GM23338 (cell line): ENCODE data around the gene CALML3. TPM values are rescaled to one million over a fixed set of nuclear protein-coding genes. Genes with fewer than 3 reads are reported as not detected.

Experiments used
- ATAC-seq: fragments of 200-7000 bp; cut with Tn5 transposase; 3 replicates; pipeline ENCODE4 v1.9.1; 2020
- DNase-seq: peaks from one replicate; pipeline ENCODE4 v3.0.0-alpha.2; 2015; ENCODE audit warnings: low spot score
- H2AFZ ChIP-seq: fragments of 200-600 bp; sonication (generic); 2 replicates; pipeline ENCODE4 v1.8.0; 2016; ENCODE audit warnings: antibody characterized with exemption, mild to moderate bottlenecking, moderate library complexity
- H3F3A ChIP-seq: fragments of 200-600 bp; sonication (generic); replicated peaks from 2 replicates; pipeline ENCODE4 v1.8.0; 2017; ENCODE audit warnings: antibody characterized with exemption, mixed run types, low read depth
- H3K27ac ChIP-seq: fragments of 200-600 bp; sonication (generic); 2 replicates; pipeline ENCODE4 v1.6.1; 2016; ENCODE audit warnings: low read depth
- H3K27me3 ChIP-seq: fragments of 200-600 bp; sonication (generic); 2 replicates; pipeline ENCODE4 v1.8.0; 2016; ENCODE audit warnings: mild to moderate bottlenecking, mixed run types, moderate library complexity; ENCODE audit not compliant: insufficient read depth
- H3K36me3 ChIP-seq: fragments of 200-600 bp; sonication (generic); 2 replicates; pipeline ENCODE4 v1.8.0; 2016; ENCODE audit warnings: mild to moderate bottlenecking; ENCODE audit not compliant: insufficient read depth
- H3K4me1 ChIP-seq: fragments of 200-600 bp; sonication (generic); 2 replicates; pipeline ENCODE4 v1.8.0; 2016; ENCODE audit warnings: mild to moderate bottlenecking, moderate library complexity; ENCODE audit not compliant: insufficient read depth
- H3K4me2 ChIP-seq: fragments of 200-600 bp; sonication (generic); 2 replicates; pipeline ENCODE4 v1.7.1; 2017; ENCODE audit warnings: mixed run types
- H3K4me3 ChIP-seq: fragments of 200-600 bp; sonication (generic); 2 replicates; pipeline ENCODE4 v1.6.1; 2016; ENCODE audit warnings: mixed run types
- H3K79me2 ChIP-seq: fragments of 200-600 bp; sonication (generic); replicated peaks from 2 replicates; pipeline ENCODE4 v1.8.0; 2017; ENCODE audit warnings: mild to moderate bottlenecking; ENCODE audit not compliant: insufficient read depth
- H3K9me2 ChIP-seq: fragments of 200-600 bp; sonication (generic); 2 replicates; pipeline ENCODE4 v1.8.0; 2017; ENCODE audit not compliant: insufficient read depth
- H4K20me1 ChIP-seq: fragments of 200-600 bp; sonication (generic); replicated peaks from 2 replicates; pipeline ENCODE4 v1.8.0; 2017; ENCODE audit warnings: mild to moderate bottlenecking; ENCODE audit not compliant: insufficient read depth
- H3K27ac Mint-ChIP-seq: 2 replicates; pipeline ENCODE4 v1.8.0; 2020; ENCODE audit warnings: inconsistent platforms, mild to moderate bottlenecking, moderate library complexity, mixed read lengths
- H3K27me3 Mint-ChIP-seq: 3 replicates; pipeline ENCODE4 v1.8.0; 2022; ENCODE audit warnings: low read depth, mild to moderate bottlenecking, moderate library complexity, mixed read lengths, inconsistent platforms; ENCODE audit not compliant: insufficient read depth, poor library complexity
- H3K36me3 Mint-ChIP-seq: 3 replicates; pipeline ENCODE4 v1.8.0; 2021; ENCODE audit warnings: low read depth, mild to moderate bottlenecking, inconsistent platforms, moderate library complexity, mixed read lengths
- H3K4me1 Mint-ChIP-seq: 3 replicates; pipeline ENCODE4 v1.8.0; 2020; ENCODE audit warnings: mild to moderate bottlenecking, inconsistent platforms, mixed read lengths
- H3K4me3 Mint-ChIP-seq: 3 replicates; pipeline ENCODE4 v1.8.0; 2021; ENCODE audit warnings: moderate library complexity, mild to moderate bottlenecking, inconsistent platforms, mixed read lengths
- H3K9me3 Mint-ChIP-seq: 3 replicates; pipeline ENCODE4 v1.8.0; 2020; ENCODE audit warnings: moderate library complexity, mild to moderate bottlenecking, inconsistent platforms, mixed read lengths
- CREB1 ChIP-seq: fragments of 250-450 bp; sonication (Bioruptor Pico); IDR thresholded peaks from 2 replicates; pipeline ENCODE4 v1.5.0; 2020; ENCODE audit warnings: low read depth, mild to moderate bottlenecking, moderate library complexity
- EZH2 ChIP-seq: fragments of 200-600 bp; sonication (generic); IDR thresholded peaks from one replicate; pipeline ENCODE4 v1.8.0; 2017; ENCODE audit warnings: antibody characterized with exemption, mild to moderate bottlenecking, low read depth; ENCODE audit not compliant: unreplicated experiment
- EZH2phosphoT487 ChIP-seq: fragments of 200-600 bp; sonication (generic); IDR thresholded peaks from one replicate; pipeline ENCODE4 v1.8.1; 2018; ENCODE audit warnings: antibody characterized with exemption; ENCODE audit not compliant: unreplicated experiment
- JUNB ChIP-seq: IDR thresholded peaks from one replicate; pipeline ENCODE4 v1.6.1; 2016; ENCODE audit warnings: antibody characterized with exemption; ENCODE audit not compliant: unreplicated experiment
- NANOG ChIP-seq: IDR thresholded peaks from 2 replicates; pipeline ENCODE4 v1.6.1; 2016; ENCODE audit warnings: antibody characterized with exemption, borderline replicate concordance
- POLR2AphosphoS5 ChIP-seq: IDR thresholded peaks from 2 replicates; pipeline ENCODE4 v1.6.1; 2016; ENCODE audit warnings: antibody characterized with exemption, low read depth
- STAT1 ChIP-seq: IDR thresholded peaks from one replicate; pipeline ENCODE4 v1.6.1; 2016; ENCODE audit warnings: antibody characterized with exemption; ENCODE audit not compliant: unreplicated experiment
- ZNF114 ChIP-seq: fragments of 250-450 bp; sonication (Bioruptor Pico); IDR thresholded peaks from 2 replicates; pipeline ENCODE4 v1.5.0; 2020; ENCODE audit warnings: mild to moderate bottlenecking, moderate library complexity
- ZNF331 ChIP-seq: fragments of 250-450 bp; sonication (Bioruptor Pico); IDR thresholded peaks from 2 replicates; pipeline ENCODE4 v1.5.0; 2020; ENCODE audit warnings: low read depth, mild to moderate bottlenecking, moderate library complexity
- polyA plus RNA-seq: library from polyadenylated mRNA; unstranded; fragments of >200 nt; fragmentation: Nextera tagmentation; extraction: Ambion mirVana; gene quantifications from 2 replicates; pipeline ENCODE4 v1.2.1, GENCODE V29; 2016
- total RNA-seq: library from RNA; depleted of rRNA; stranded (reverse); fragments of >200 nt; shearing (Covaris generic); gene quantifications from 2 replicates; pipeline ENCODE4 v1.2.3, GENCODE V29; 2014
- TF ChIP-seq, protein P1 (sequence below), 2 experiments: fragments of 200-600 bp in 1 of 2; sonication (generic) in 1 of 2; conservative IDR thresholded peaks; 2 replicates each; pipeline versions ENCODE4 v1.5.1 to v1.6.1; 2016 to 2017; ENCODE audit warnings: antibody characterized with exemption in 2 of 2, low read depth in 2 of 2, mild to moderate bottlenecking in 2 of 2, moderate library complexity in 1 of 2
- TF ChIP-seq, protein P2 (sequence below): fragments of 250-450 bp; sonication (Bioruptor Pico); IDR thresholded peaks from 2 replicates; pipeline ENCODE4 v1.5.0; 2020; ENCODE audit warnings: mild to moderate bottlenecking, moderate library complexity
- TF ChIP-seq, protein P3 (sequence below): IDR thresholded peaks from 2 replicates; pipeline ENCODE4 v1.6.1; 2016; ENCODE audit warnings: antibody characterized with exemption
- TF ChIP-seq, protein P4 (sequence below): IDR thresholded peaks from one replicate; pipeline ENCODE4 v1.6.1; 2018; ENCODE audit warnings: antibody characterized with exemption; ENCODE audit not compliant: unreplicated experiment

CALML3 gene
- total and polyA plus RNA-seq, 2 experiments from 2014 or later: not detected

DNA sequence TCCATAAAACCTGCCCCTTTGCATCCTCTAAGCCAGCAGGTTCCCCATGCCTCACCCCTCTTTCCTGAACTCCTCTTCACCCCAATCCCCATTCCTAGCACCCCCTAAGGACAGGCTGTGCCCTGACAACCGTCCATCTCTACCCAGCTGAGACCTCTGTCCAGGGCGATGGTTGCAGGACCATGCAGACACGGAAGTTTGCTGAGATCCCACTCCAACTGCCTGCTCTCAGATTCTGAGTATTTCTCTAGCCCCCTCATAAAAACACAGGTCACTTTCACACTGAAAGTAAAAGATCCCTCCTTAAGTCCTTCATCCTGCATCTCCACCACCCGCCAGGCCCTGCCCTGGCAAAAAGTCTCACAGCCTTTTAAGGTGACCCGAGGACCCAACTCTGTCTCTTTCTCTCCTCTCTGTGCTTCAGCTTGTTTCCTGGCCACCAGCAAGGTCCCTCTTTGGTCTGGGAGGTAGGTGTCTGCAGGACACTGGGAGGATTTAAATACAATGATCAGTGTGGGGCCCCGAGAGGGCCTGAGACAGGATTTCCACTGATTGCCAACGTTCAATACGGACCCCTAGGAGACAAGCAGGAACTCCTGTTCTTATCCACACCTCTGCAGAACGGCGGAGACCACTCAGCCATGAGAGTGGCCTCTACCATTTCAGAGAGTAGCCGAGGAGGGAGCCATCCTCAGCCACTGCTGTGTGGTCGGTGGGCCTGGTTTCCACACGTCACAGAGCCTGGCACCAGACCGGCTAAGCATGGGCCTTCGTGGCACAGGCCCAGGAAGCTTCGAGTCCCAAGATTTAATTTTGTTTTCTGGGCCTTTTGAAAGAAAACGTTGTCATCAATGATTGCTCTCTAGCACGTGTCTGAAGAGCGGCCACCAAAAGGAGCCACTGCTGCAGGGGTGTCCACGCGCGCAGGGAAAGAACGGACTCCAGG lies 27.9 kb downstream of the CALML3 start:
- Histone ChIP-seq H2AFZ (no peak overlapping the region), H3K4me2 (no peak overlapping the region), H3K27me3 (no peaks in the 10 kb centered on the region), H3K27ac (no peak overlapping the region), H3K36me3 (no peaks in the 10 kb centered on the region), H3K4me1 (no peaks in the 10 kb centered on the region), H3K79me2 (no peaks in the 10 kb centered on the region), H3K9me2 (no peaks in the 10 kb centered on the region; the same call in 1 of the 2 replicates), H4K20me1 (no peaks in the 10 kb centered on the region), H3F3A (no peaks in the 10 kb centered on the region), H3K4me3 (no peak overlapping the region)
- H3K27me3 Mint-ChIP-seq: peaks cover 7% of the 10 kb centered on the region
- DNase-seq (no peak), ATAC-seq (no peak)
- H3K4me3 Mint-ChIP-seq: no peak overlapping the region
- H3K4me1 Mint-ChIP-seq: no peaks in the 10 kb centered on the region
- H3K27ac Mint-ChIP-seq: no peak overlapping the region
- TF ChIP-seq NANOG: no peak
- TF ChIP-seq, protein P1, sequence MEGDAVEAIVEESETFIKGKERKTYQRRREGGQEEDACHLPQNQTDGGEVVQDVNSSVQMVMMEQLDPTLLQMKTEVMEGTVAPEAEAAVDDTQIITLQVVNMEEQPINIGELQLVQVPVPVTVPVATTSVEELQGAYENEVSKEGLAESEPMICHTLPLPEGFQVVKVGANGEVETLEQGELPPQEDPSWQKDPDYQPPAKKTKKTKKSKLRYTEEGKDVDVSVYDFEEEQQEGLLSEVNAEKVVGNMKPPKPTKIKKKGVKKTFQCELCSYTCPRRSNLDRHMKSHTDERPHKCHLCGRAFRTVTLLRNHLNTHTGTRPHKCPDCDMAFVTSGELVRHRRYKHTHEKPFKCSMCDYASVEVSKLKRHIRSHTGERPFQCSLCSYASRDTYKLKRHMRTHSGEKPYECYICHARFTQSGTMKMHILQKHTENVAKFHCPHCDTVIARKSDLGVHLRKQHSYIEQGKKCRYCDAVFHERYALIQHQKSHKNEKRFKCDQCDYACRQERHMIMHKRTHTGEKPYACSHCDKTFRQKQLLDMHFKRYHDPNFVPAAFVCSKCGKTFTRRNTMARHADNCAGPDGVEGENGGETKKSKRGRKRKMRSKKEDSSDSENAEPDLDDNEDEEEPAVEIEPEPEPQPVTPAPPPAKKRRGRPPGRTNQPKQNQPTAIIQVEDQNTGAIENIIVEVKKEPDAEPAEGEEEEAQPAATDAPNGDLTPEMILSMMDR (conservative IDR thresholded peaks at IDR 0.05; ENCODE audit: low read depth in 2 of 2): no peak
- no peak for TF ChIP-seq ZNF331 (CRISPR knock-in tag)
- no peak for TF ChIP-seq CREB1 (CRISPR knock-in tag)
- TF ChIP-seq, protein P2, sequence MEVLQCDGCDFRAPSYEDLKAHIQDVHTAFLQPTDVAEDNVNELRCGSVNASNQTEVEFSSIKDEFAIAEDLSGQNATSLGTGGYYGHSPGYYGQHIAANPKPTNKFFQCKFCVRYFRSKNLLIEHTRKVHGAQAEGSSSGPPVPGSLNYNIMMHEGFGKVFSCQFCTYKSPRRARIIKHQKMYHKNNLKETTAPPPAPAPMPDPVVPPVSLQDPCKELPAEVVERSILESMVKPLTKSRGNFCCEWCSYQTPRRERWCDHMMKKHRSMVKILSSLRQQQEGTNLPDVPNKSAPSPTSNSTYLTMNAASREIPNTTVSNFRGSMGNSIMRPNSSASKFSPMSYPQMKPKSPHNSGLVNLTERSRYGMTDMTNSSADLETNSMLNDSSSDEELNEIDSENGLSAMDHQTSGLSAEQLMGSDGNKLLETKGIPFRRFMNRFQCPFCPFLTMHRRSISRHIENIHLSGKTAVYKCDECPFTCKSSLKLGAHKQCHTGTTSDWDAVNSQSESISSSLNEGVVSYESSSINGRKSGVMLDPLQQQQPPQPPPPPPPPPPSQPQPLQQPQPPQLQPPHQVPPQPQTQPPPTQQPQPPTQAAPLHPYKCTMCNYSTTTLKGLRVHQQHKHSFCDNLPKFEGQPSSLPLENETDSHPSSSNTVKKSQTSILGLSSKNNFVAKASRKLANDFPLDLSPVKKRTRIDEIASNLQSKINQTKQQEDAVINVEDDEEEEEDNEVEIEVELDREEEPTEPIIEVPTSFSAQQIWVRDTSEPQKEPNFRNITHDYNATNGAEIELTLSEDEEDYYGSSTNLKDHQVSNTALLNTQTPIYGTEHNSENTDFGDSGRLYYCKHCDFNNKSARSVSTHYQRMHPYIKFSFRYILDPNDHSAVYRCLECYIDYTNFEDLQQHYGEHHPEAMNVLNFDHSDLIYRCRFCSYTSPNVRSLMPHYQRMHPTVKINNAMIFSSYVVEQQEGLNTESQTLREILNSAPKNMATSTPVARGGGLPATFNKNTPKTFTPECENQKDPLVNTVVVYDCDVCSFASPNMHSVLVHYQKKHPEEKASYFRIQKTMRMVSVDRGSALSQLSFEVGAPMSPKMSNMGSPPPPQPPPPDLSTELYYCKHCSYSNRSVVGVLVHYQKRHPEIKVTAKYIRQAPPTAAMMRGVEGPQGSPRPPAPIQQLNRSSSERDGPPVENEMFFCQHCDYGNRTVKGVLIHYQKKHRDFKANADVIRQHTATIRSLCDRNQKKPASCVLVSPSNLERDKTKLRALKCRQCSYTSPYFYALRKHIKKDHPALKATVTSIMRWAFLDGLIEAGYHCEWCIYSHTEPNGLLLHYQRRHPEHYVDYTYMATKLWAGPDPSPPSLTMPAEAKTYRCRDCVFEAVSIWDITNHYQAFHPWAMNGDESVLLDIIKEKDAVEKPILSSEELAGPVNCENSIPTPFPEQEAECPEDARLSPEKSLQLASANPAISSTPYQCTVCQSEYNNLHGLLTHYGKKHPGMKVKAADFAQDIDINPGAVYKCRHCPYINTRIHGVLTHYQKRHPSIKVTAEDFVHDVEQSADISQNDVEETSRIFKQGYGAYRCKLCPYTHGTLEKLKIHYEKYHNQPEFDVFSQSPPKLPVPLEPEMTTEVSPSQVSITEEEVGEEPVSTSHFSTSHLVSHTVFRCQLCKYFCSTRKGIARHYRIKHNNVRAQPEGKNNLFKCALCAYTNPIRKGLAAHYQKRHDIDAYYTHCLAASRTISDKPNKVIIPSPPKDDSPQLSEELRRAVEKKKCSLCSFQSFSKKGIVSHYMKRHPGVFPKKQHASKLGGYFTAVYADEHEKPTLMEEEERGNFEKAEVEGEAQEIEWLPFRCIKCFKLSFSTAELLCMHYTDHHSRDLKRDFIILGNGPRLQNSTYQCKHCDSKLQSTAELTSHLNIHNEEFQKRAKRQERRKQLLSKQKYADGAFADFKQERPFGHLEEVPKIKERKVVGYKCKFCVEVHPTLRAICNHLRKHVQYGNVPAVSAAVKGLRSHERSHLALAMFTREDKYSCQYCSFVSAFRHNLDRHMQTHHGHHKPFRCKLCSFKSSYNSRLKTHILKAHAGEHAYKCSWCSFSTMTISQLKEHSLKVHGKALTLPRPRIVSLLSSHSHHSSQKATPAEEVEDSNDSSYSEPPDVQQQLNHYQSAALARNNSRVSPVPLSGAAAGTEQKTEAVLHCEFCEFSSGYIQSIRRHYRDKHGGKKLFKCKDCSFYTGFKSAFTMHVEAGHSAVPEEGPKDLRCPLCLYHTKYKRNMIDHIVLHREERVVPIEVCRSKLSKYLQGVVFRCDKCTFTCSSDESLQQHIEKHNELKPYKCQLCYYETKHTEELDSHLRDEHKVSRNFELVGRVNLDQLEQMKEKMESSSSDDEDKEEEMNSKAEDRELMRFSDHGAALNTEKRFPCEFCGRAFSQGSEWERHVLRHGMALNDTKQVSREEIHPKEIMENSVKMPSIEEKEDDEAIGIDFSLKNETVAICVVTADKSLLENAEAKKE (CRISPR knock-in tag): no peak
- no peak for TF ChIP-seq ZNF114
- TF ChIP-seq, protein P3, sequence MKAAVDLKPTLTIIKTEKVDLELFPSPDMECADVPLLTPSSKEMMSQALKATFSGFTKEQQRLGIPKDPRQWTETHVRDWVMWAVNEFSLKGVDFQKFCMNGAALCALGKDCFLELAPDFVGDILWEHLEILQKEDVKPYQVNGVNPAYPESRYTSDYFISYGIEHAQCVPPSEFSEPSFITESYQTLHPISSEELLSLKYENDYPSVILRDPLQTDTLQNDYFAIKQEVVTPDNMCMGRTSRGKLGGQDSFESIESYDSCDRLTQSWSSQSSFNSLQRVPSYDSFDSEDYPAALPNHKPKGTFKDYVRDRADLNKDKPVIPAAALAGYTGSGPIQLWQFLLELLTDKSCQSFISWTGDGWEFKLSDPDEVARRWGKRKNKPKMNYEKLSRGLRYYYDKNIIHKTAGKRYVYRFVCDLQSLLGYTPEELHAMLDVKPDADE: no peak
- TF ChIP-seq EZH2: no peak
- no peak for TF ChIP-seq EZH2phosphoT487
- TF ChIP-seq POLR2AphosphoS5: no peak
- TF ChIP-seq, protein P4, sequence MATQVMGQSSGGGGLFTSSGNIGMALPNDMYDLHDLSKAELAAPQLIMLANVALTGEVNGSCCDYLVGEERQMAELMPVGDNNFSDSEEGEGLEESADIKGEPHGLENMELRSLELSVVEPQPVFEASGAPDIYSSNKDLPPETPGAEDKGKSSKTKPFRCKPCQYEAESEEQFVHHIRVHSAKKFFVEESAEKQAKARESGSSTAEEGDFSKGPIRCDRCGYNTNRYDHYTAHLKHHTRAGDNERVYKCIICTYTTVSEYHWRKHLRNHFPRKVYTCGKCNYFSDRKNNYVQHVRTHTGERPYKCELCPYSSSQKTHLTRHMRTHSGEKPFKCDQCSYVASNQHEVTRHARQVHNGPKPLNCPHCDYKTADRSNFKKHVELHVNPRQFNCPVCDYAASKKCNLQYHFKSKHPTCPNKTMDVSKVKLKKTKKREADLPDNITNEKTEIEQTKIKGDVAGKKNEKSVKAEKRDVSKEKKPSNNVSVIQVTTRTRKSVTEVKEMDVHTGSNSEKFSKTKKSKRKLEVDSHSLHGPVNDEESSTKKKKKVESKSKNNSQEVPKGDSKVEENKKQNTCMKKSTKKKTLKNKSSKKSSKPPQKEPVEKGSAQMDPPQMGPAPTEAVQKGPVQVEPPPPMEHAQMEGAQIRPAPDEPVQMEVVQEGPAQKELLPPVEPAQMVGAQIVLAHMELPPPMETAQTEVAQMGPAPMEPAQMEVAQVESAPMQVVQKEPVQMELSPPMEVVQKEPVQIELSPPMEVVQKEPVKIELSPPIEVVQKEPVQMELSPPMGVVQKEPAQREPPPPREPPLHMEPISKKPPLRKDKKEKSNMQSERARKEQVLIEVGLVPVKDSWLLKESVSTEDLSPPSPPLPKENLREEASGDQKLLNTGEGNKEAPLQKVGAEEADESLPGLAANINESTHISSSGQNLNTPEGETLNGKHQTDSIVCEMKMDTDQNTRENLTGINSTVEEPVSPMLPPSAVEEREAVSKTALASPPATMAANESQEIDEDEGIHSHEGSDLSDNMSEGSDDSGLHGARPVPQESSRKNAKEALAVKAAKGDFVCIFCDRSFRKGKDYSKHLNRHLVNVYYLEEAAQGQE: no peak
- no peak for TF ChIP-seq JUNB
- no peak for TF ChIP-seq STAT1
- no peaks in the 10 kb centered on the region for H3K9me3 Mint-ChIP-seq
- H3K36me3 Mint-ChIP-seq: no peaks in the 10 kb centered on the region
